HepG2 (cell line): ENCODE results near the gene SBNO2. TPM values are rescaled to one million over a fixed set of nuclear protein-coding genes. Genes with fewer than 3 reads are reported as not detected.

Source experiments
- FOSL2 ChIP-seq: sonication (generic); formaldehyde crosslinking; IDR thresholded peaks from 2 replicates; pipeline ENCODE4 v1.4.0; 2020; ENCODE audit warnings: missing genetic modification reagents
- HNRNPL ChIP-seq: fragments of 200-400 bp; formaldehyde crosslinking; IDR thresholded peaks from 2 replicates; pipeline ENCODE4 v1.6.1; 2017; ENCODE audit warnings: mild to moderate bottlenecking, low read depth, low read length
- KLF11 ChIP-seq: IDR thresholded peaks from 2 replicates; pipeline ENCODE4 v1.6.1; 2016; ENCODE audit warnings: missing compliant biosample characterization
- LCORL ChIP-seq, 2 experiments: fragments of 450-650 bp in 1 of 2; sonication (generic) in 1 of 2; formaldehyde crosslinking in 1 of 2; IDR thresholded peaks; 2 replicates each; pipeline versions ENCODE4 v1.5.0 to v1.6.1; 2017 to 2020; ENCODE audit warnings: antibody characterized with exemption in 1 of 2, missing genetic modification reagents in 1 of 2
- MAFK ChIP-seq, 2 experiments: IDR thresholded peaks in 1 of 2; conservative IDR thresholded peaks in 1 of 2; 2 replicates each; pipeline ENCODE4 v1.6.1; 2011; ENCODE audit warnings: improper control_type of control experiment in 2 of 2, low read length in 2 of 2
- MTF2 ChIP-seq: sonication (generic); formaldehyde crosslinking; IDR thresholded peaks from 2 replicates; pipeline ENCODE4 v1.5.0; 2020; ENCODE audit warnings: missing genetic modification reagents, borderline replicate concordance
- NCOA5 ChIP-seq: sonication (generic); formaldehyde crosslinking; IDR thresholded peaks from 2 replicates; pipeline ENCODE4 v1.4.0; 2020; ENCODE audit warnings: missing genetic modification reagents
- NR0B2 ChIP-seq: sonication (generic); formaldehyde crosslinking; IDR thresholded peaks from 2 replicates; pipeline ENCODE4 v1.4.0; 2020; ENCODE audit warnings: mild to moderate bottlenecking, missing genetic modification reagents
- SP5 ChIP-seq: IDR thresholded peaks from 2 replicates; pipeline ENCODE4 v1.6.1; 2016; ENCODE audit warnings: low read depth, borderline replicate concordance
- TBL1XR1 ChIP-seq: fragments of 150-350 bp; IDR thresholded peaks from 2 replicates; pipeline ENCODE4 v1.6.1; 2014; ENCODE audit warnings: borderline replicate concordance, low read length; ENCODE audit not compliant: partially characterized antibody
- TFDP1 ChIP-seq: IDR thresholded peaks from 2 replicates; pipeline ENCODE4 v1.6.1; 2016; ENCODE audit warnings: missing compliant biosample characterization, missing genetic modification reagents, borderline replicate concordance
- TMF1 ChIP-seq: sonication (generic); formaldehyde crosslinking; IDR thresholded peaks from 2 replicates; pipeline ENCODE4 v1.8.1; 2022; ENCODE audit warnings: low read depth, missing genetic modification reagents
- TSC22D2 ChIP-seq: sonication (generic); formaldehyde crosslinking; IDR thresholded peaks from 2 replicates; pipeline ENCODE4 v1.5.1; 2020; ENCODE audit warnings: missing genetic modification reagents, mild to moderate bottlenecking, borderline replicate concordance
- ZBTB25 ChIP-seq: IDR thresholded peaks from 2 replicates; pipeline ENCODE4 v1.6.1; 2018; ENCODE audit warnings: missing genetic modification reagents
- ZFP1 ChIP-seq: IDR thresholded peaks from 2 replicates; pipeline ENCODE4 v1.6.1; 2016
- ZFX ChIP-seq: sonication (generic); formaldehyde crosslinking; IDR thresholded peaks from 2 replicates; pipeline ENCODE4 v1.4.0; 2020; ENCODE audit warnings: mild to moderate bottlenecking, low read depth, missing genetic modification reagents, moderate library complexity
- ZNF24 ChIP-seq: fragments of 450-650 bp; IDR thresholded peaks from 2 replicates; pipeline ENCODE4 v1.6.1; 2017; ENCODE audit warnings: antibody characterized with exemption, mild to moderate bottlenecking
- ZNF276 ChIP-seq: sonication (generic); formaldehyde crosslinking; IDR thresholded peaks from 2 replicates; pipeline ENCODE4 v1.4.0; 2020; ENCODE audit warnings: mild to moderate bottlenecking, low read depth, missing genetic modification reagents
- ZNF280B ChIP-seq: sonication (generic); formaldehyde crosslinking; IDR thresholded peaks from 2 replicates; pipeline ENCODE4 v1.5.0; 2020; ENCODE audit warnings: missing genetic modification reagents, mild to moderate bottlenecking, borderline replicate concordance
- ZNF335 ChIP-seq: sonication (generic); formaldehyde crosslinking; IDR thresholded peaks from 2 replicates; pipeline ENCODE4 v1.4.0; 2020; ENCODE audit warnings: missing genetic modification reagents
- ZNF441 ChIP-seq: sonication (generic); formaldehyde crosslinking; IDR thresholded peaks from 2 replicates; pipeline ENCODE4 v1.7.0; 2021; ENCODE audit warnings: missing genetic modification reagents, borderline replicate concordance
- ZNF576 ChIP-seq: sonication (generic); formaldehyde crosslinking; IDR thresholded peaks from 2 replicates; pipeline ENCODE4 v1.4.0; 2020; ENCODE audit warnings: mild to moderate bottlenecking, missing genetic modification reagents
- ZNF616 ChIP-seq: sonication (generic); formaldehyde crosslinking; IDR thresholded peaks from 2 replicates; pipeline ENCODE4 v1.5.0; 2020; ENCODE audit warnings: low read depth, mild to moderate bottlenecking, missing genetic modification reagents
- ZSCAN22 ChIP-seq: sonication (generic); formaldehyde crosslinking; IDR thresholded peaks from 2 replicates; pipeline ENCODE4 v1.4.0; 2020; ENCODE audit warnings: mild to moderate bottlenecking, missing genetic modification reagents
- polyA plus RNA-seq, 8 experiments: library from polyadenylated mRNA; depleted of rRNA in 3 of 8; stranded (reverse) in 7 of 8; unstranded in 1 of 8; fragments of >200 nt; fragmentation: Illumina TruSeq in 4 of 8; extraction: Trizol in 4 of 8; gene quantifications; 2 replicates each; pipeline versions ENCODE4 v1.2.1 to v1.2.3, GENCODE V29; 2011 to 2016; ENCODE audit warnings: low read depth in 4 of 8, missing spikeins in 1 of 8, mixed read lengths in 1 of 8; ENCODE audit not compliant: insufficient read depth in 1 of 8
- total RNA-seq, 5 experiments: library from RNA; depleted of rRNA; stranded (reverse); fragments of >200 nt; fragmentation: Illumina TruSeq; extraction: Trizol; gene quantifications; 2 replicates each; pipeline ENCODE4 v1.2.3, GENCODE V29; 2016; ENCODE audit warnings: low read depth in 1 of 5

The SBNO2 gene
- total and polyA plus RNA-seq, 2 of the 13 experiments (the other 11 are each of a cell fraction or from before 2014, with no cell fraction given), result 8.6 to 10.4 TPM

GRCh38 chr19:1106841-1107660 is 67.0 kb downstream of the SBNO2 start (continued):
- TF ChIP-seq NR0B2 (no peak), SP5 (no peak), HNRNPL (peak; percentile 58), LCORL (IDR thresholded peaks at IDR 0.05) (no peak), LCORL (CRISPR knock-in tag; IDR thresholded peaks at IDR 0.05) (no peak), ZNF24 (no peak), KLF11 (CRISPR knock-in tag) (no peak), MAFK (conservative IDR thresholded peaks at IDR 0.05 in 1 of 2, IDR thresholded peaks at IDR 0.05 in 1 of 2; ENCODE audit: low read length in 2 of 2) (no peak), TSC22D2 (no peak), NCOA5 (CRISPR knock-in tag) (no peak), ZBTB25 (no peak), FOSL2 (CRISPR knock-in tag) (no peak), TMF1 (CRISPR knock-in tag) (no peak), ZNF616 (CRISPR knock-in tag) (no peak), ZSCAN22 (CRISPR knock-in tag) (no peak), TBL1XR1 (no peak), ZNF441 (CRISPR knock-in tag) (no peak), TFDP1 (CRISPR knock-in tag) (no peak), ZFP1 (no peak), ZFX (peak; percentile 32), ZNF280B (CRISPR knock-in tag) (no peak), ZNF335 (CRISPR knock-in tag) (no peak), ZNF276 (CRISPR knock-in tag) (no peak), ZNF576 (CRISPR knock-in tag) (no peak), MTF2 (CRISPR knock-in tag) (no peak)
